ENCODE data around the gene TSR2. TPM values are rescaled to one million over a fixed set of nuclear protein-coding genes. Genes with fewer than 3 reads are reported as not detected.
A peak's percentile ranks its signal among the peaks of the same experiment; 100 is the strongest.

Gene TSR2
- total and polyA plus RNA-seq, 10 of the 15 experiments (the other 5 are each of a cell fraction or from before 2014, with no cell fraction given), result 8.5 to 73.2 (median 30.8) TPM

- Histone ChIP-seq H3K36me3 (ENCODE audit: control insufficient read depth in 2 of 2, insufficient read depth in 2 of 2, low read length in 1 of 2) (peaks cover 0 to 2% of the 10 kb centered on the region in 2 experiments; a peak in 2 of 4 replicates), H4K20me1 (ENCODE audit: control insufficient read depth, insufficient read depth) (no peaks in the 10 kb centered on the region), H3K9ac (ENCODE audit: control insufficient read depth, insufficient read depth, low read length) (no peak overlapping the region), H2AFZ (ENCODE audit: control insufficient read depth, low read depth, low read length) (no peak overlapping the region), H3K27me3 (replicated peaks in 1 of 2; ENCODE audit: control insufficient read depth in 2 of 2, insufficient read depth in 2 of 2, low read length in 1 of 2) (no peaks in the 10 kb centered on the region), H3K4me2 (ENCODE audit: control insufficient read depth, insufficient read depth) (no peak overlapping the region), H3K4me1 (ENCODE audit: control insufficient read depth, insufficient read depth, low read length) (no peaks in the 10 kb centered on the region), H3K27ac (ENCODE audit: control insufficient read depth, insufficient read depth) (no peak overlapping the region), H3K4me3 (no peak overlapping the region), H3K79me2 (ENCODE audit: control insufficient read depth, insufficient read depth, low read length) (no peaks in the 10 kb centered on the region), H3K9me3 (replicated peaks; ENCODE audit: control insufficient read depth, insufficient read depth, low read length) (no peaks in the 10 kb centered on the region; the same call in 2 of the 3 replicates)
- ATAC-seq (peak; percentile 51; the same call in 2 of the 3 replicates), FAIRE-seq (no peak), DNase-seq (ENCODE audit: low read depth, low spot score) (no peak)
- ChIA-PET SMC1A (ENCODE audit: uncharacterized antibody, unreplicated experiment) (no interaction called here), RAD21 (ENCODE audit: unreplicated experiment) (interaction anchor here (1.3 kb wide), 1 partner anchor 404 kb away, joined by 3 read pairs; no protein-coding TSS in a partner anchor), POLR2A (no interaction called here), CTCF (no interaction called here)
- TF ChIP-seq PBX3 (IDR thresholded peaks at IDR 0.05; ENCODE audit: insufficient replicate concordance, low read depth, low read length), result no peak
- TF ChIP-seq CTCF (IDR thresholded peaks at IDR 0.05 in 2 of 3, conservative IDR thresholded peaks at IDR 0.05 in 1 of 3; ENCODE audit: control insufficient read depth in 2 of 3, extremely low read depth in 1 of 3, insufficient read depth in 1 of 3, low read depth in 3 of 3, low read length in 3 of 3), result peak in 2 of 3 experiments; percentile 20 to 28; a peak in 1 of 6 replicates
- intact Hi-C loops (cut with micrococcal nuclease; ENCODE audit: unreplicated experiment) (no loop called here), in situ Hi-C loops (cut with MboI) (no loop called here)
- no TSS peak for BruUV-seq (replicated peaks)
- 59% methylated on average over 5 of the region's 5 CpGs for WGBS (ENCODE audit: insufficient coverage, insufficient replicate concordance, low lambda C conversion rate, missing lambda C conversion rate)
Observed at GRCh38 chrX:54447461-54447860, 7.3 kb downstream of the TSR2 start.

- no peak overlapping the region for H3K27ac ChIP-seq (ENCODE audit: control insufficient read depth, insufficient read depth)
- no TSS peak for BruUV-seq (replicated peaks)
- CTCF ChIA-PET, result no interaction called here
- TF ChIP-seq TCF12 (IDR thresholded peaks at IDR 0.05; ENCODE audit: low read depth, low read length), result no peak
- DNase-seq (ENCODE audit: low read depth, low spot score) (no peak), FAIRE-seq (no peak), ATAC-seq (no peak)
- no peaks in the 10 kb centered on the region; a peak in 1 of 4 replicates for H3K36me3 ChIP-seq (ENCODE audit: control insufficient read depth in 2 of 2, insufficient read depth in 2 of 2, low read length in 1 of 2)
- no peaks in the 10 kb centered on the region for H3K27me3 ChIP-seq (replicated peaks in 1 of 2; ENCODE audit: control insufficient read depth in 2 of 2, insufficient read depth in 2 of 2, low read length in 1 of 2)
- SMC1A ChIA-PET (ENCODE audit: uncharacterized antibody, unreplicated experiment), result no interaction called here
- H2AFZ ChIP-seq (ENCODE audit: control insufficient read depth, low read depth, low read length), result no peak overlapping the region
- POLR2A ChIA-PET, result interaction anchor here (0.5 kb wide), 1 partner anchor 697 kb away, joined by 3 read pairs; no protein-coding TSS in a partner anchor
- H3K9ac ChIP-seq (ENCODE audit: control insufficient read depth, insufficient read depth, low read length), result no peak overlapping the region
- H3K79me2 ChIP-seq (ENCODE audit: control insufficient read depth, insufficient read depth, low read length), result no peaks in the 10 kb centered on the region
- H4K20me1 ChIP-seq (ENCODE audit: control insufficient read depth, insufficient read depth), result no peaks in the 10 kb centered on the region
- H3K4me2 ChIP-seq (ENCODE audit: control insufficient read depth, insufficient read depth), result no peak overlapping the region
- no peak overlapping the region for H3K4me3 ChIP-seq
- no peaks in the 10 kb centered on the region; the same call in 2 of the 3 replicates for H3K9me3 ChIP-seq (replicated peaks; ENCODE audit: control insufficient read depth, insufficient read depth, low read length)
- in situ Hi-C loops (cut with MboI) (no loop called here), intact Hi-C loops (cut with micrococcal nuclease; ENCODE audit: unreplicated experiment) (no loop called here)
- RAD21 ChIA-PET (ENCODE audit: unreplicated experiment), result no interaction called here
- no peaks in the 10 kb centered on the region for H3K4me1 ChIP-seq (ENCODE audit: control insufficient read depth, insufficient read depth, low read length)
Observed at GRCh38 chrX:54449929-54450328, 9.7 kb downstream of the TSR2 start.
